Common myeloid progenitor, CD34-positive (primary cell): ENCODE data around the gene KRT28.

Experiments
- CTCF ChIA-PET: fragments of 350-600 bp; sonication (Branson Sonifier 250); formaldehyde crosslinking; loops from one replicate; lab custom pipeline; 2021; ENCODE audit warnings: antibody characterized with exemption; lab: Charles Lee
- POLR2A ChIA-PET: fragments of 350-600 bp; sonication (Branson Sonifier 250); formaldehyde crosslinking; loops from one replicate; lab custom pipeline; 2021; ENCODE audit warnings: antibody characterized with exemption; lab: Charles Lee
- DNase-seq, 3 donors: peaks; one replicate each; pipeline versions ENCODE4 v3.0.0 to v3.0.0-alpha.2; 2013
- H3K27ac ChIP-seq, 2 experiments: 1 replicate in 1 of 2; 2 replicates in 1 of 2; pipeline ENCODE4 v1.7.0; 2013; ENCODE audit warnings: inconsistent platforms in 2 of 2, low read length in 2 of 2, mild to moderate bottlenecking in 2 of 2, low read depth in 1 of 2, moderate library complexity in 1 of 2; ENCODE audit not compliant: severe bottlenecking in 2 of 2, insufficient read depth in 1 of 2, poor library complexity in 1 of 2
- H3K27me3 ChIP-seq, 5 experiments: replicated peaks in 2 of 5; 1 replicate in 3 of 5; 2 replicates in 2 of 5; pipeline versions ENCODE4 v1.6.1 to v1.7.0; 2013; ENCODE audit warnings: low read length in 4 of 5, mild to moderate bottlenecking in 2 of 5, moderate library complexity in 2 of 5, inconsistent platforms in 1 of 5; ENCODE audit not compliant: insufficient read depth in 5 of 5, control insufficient read depth in 4 of 5
- H3K36me3 ChIP-seq, 4 experiments: 1 replicate in 2 of 4; 2 replicates in 2 of 4; pipeline versions ENCODE4 v1.6.1 to v1.7.0; 2013; ENCODE audit warnings: low read length in 3 of 4, control low read depth in 1 of 4, mild to moderate bottlenecking in 1 of 4; ENCODE audit not compliant: control insufficient read depth in 4 of 4, insufficient read depth in 4 of 4
- H3K4me1 ChIP-seq, 4 experiments: 1 replicate in 3 of 4; 2 replicates in 1 of 4; pipeline versions ENCODE4 v1.6.1 to v1.7.1; 2013; ENCODE audit warnings: low read length in 3 of 4, mild to moderate bottlenecking in 3 of 4, control low read depth in 1 of 4, inconsistent platforms in 1 of 4, moderate library complexity in 1 of 4; ENCODE audit not compliant: control insufficient read depth in 4 of 4, insufficient read depth in 4 of 4; ENCODE audit errors: control extremely low read depth in 1 of 4
- H3K4me3 ChIP-seq, 7 experiments: 1 replicate in 4 of 7; 2 replicates in 3 of 7; pipeline versions ENCODE4 v1.5.1 to v1.7.0; 2013; ENCODE audit warnings: mild to moderate bottlenecking in 7 of 7, low read length in 6 of 7, moderate library complexity in 6 of 7, inconsistent platforms in 2 of 7, low read depth in 2 of 7, control low read depth in 1 of 7; ENCODE audit not compliant: insufficient read depth in 4 of 7, control insufficient read depth in 1 of 7; ENCODE audit errors: extremely low read depth in 1 of 7
- H3K9me3 ChIP-seq, 5 experiments: 1 replicate in 4 of 5; 2 replicates in 1 of 5; pipeline versions ENCODE4 v1.6.1 to v1.7.1; 2013; ENCODE audit warnings: low read length in 4 of 5, mild to moderate bottlenecking in 2 of 5, inconsistent platforms in 1 of 5, low read depth in 1 of 5, moderate library complexity in 1 of 5; ENCODE audit not compliant: control insufficient read depth in 4 of 5, insufficient read depth in 2 of 5; ENCODE audit errors: control extremely low read depth in 1 of 5
- WGBS: methylation state at CpG from one replicate; pipeline ENCODE4 v1.1.5; 2013; ENCODE audit not compliant: insufficient coverage; 5-methylcytosine and 5-hydroxymethylcytosine counted together

KRT28 gene

GRCh38 chr17:40782450-40782849, 17.3 kb downstream of the KRT28 start, which contains the start of gene KRT27:
Gene KRT27 (minus strand): TSS chr17:40782550. CDS start chr17:40782493, 57 bp downstream.
- ChIA-PET POLR2A (no interaction called here), CTCF (no interaction called here)
- H3K27me3 ChIP-seq = peaks cover 4 to 47% (median 12%) of the 10 kb centered on the region in 5 experiments
- 90% methylated on average over 4 of the region's 4 CpGs for WGBS
- H3K9me3 ChIP-seq = peaks cover 0 to 2% (median 0%) of the 10 kb centered on the region in 5 experiments
- H3K27ac ChIP-seq = no peak within 1 kb of the TSS
- H3K4me3 ChIP-seq = no peak within 1 kb of the TSS
- peaks cover 0 to 2% (median 0%) of the 10 kb centered on the region in 4 experiments for H3K4me1 ChIP-seq
- no peaks in the 10 kb centered on the region for H3K36me3 ChIP-seq
- DNase-seq = no peak

GRCh38 chr17:40779181-40779909, 20.4 kb downstream of the KRT28 start:
- H3K4me3 ChIP-seq = peak overlapping the region in 2 of 7 experiments; percentile 33 to 53
- ChIA-PET POLR2A (no interaction called here), CTCF (no interaction called here)

GRCh38 chr17:40778461-40778860, 21.3 kb downstream of the KRT28 start:
- H3K36me3 ChIP-seq = no peaks in the 10 kb centered on the region
- ChIA-PET CTCF (no interaction called here), POLR2A (no interaction called here)
- H3K9me3 ChIP-seq = peaks cover 0 to 2% (median 0%) of the 10 kb centered on the region in 5 experiments
- H3K4me3 ChIP-seq = no peak overlapping the region
- H3K27ac ChIP-seq = no peak overlapping the region
- WGBS = no CpG with 5 or more reads among the region's 5 CpGs
- peaks cover 0 to 2% (median 0%) of the 10 kb centered on the region in 4 experiments for H3K4me1 ChIP-seq
- DNase-seq = no peak
- peaks cover 15 to 71% (median 18%) of the 10 kb centered on the region in 5 experiments for H3K27me3 ChIP-seq

More at GRCh38 chr17:40779181-40779909, 20.4 kb downstream of the KRT28 start:
- peak in 2 of 3 donors; percentile 22 to 46 for DNase-seq
- Histone ChIP-seq H3K36me3 (no peaks in the 10 kb centered on the region), H3K27ac (no peak overlapping the region), H3K27me3 (peaks cover 15 to 75% (median 17%) of the 10 kb centered on the region in 5 experiments), H3K9me3 (peaks cover 0 to 2% (median 0%) of the 10 kb centered on the region in 5 experiments), H3K4me1 (peaks cover 0 to 2% (median 0%) of the 10 kb centered on the region in 4 experiments)
- WGBS = 20% methylated on average over 28 of the region's 37 CpGs

- no peaks in the 10 kb centered on the region for H3K36me3 ChIP-seq
- H3K4me3 ChIP-seq = no peak overlapping the region
- H3K9me3 ChIP-seq = peaks cover 0 to 2% (median 0%) of the 10 kb centered on the region in 5 experiments
- POLR2A ChIA-PET = no interaction called here
- H3K27me3 ChIP-seq = peaks cover 16 to 71% (median 17%) of the 10 kb centered on the region in 5 experiments
- DNase-seq = no peak
- H3K27ac ChIP-seq = no peak overlapping the region
- peaks cover 0 to 2% (median 0%) of the 10 kb centered on the region in 4 experiments for H3K4me1 ChIP-seq
- WGBS = 100% methylated on average over 1 of the region's 3 CpGs
- CTCF ChIA-PET = no interaction called here
Observed at GRCh38 chr17:40777971-40778370, 21.8 kb downstream of the KRT28 start.

GRCh38 chr17:40777459-40777858, 22.3 kb downstream of the KRT28 start:
- Histone ChIP-seq H3K27me3 (peaks cover 16 to 73% (median 20%) of the 10 kb centered on the region in 5 experiments), H3K36me3 (no peaks in the 10 kb centered on the region), H3K27ac (no peak overlapping the region), H3K9me3 (peaks cover 0 to 2% (median 0%) of the 10 kb centered on the region in 5 experiments), H3K4me1 (peaks cover 0 to 2% (median 0%) of the 10 kb centered on the region in 4 experiments), H3K4me3 (no peak overlapping the region)
- WGBS = 100% methylated on average over 2 of the region's 7 CpGs
- no peak for DNase-seq
- POLR2A ChIA-PET = no interaction called here
- CTCF ChIA-PET = no interaction called here

- H3K27me3 ChIP-seq = peaks cover 16 to 72% (median 20%) of the 10 kb centered on the region in 5 experiments
- CTCF ChIA-PET = no interaction called here
- POLR2A ChIA-PET = no interaction called here
- 89% methylated on average over 3 of the region's 4 CpGs for WGBS
- no peak overlapping the region for H3K4me3 ChIP-seq
- no peak overlapping the region for H3K27ac ChIP-seq
- H3K9me3 ChIP-seq = peaks cover 0 to 2% (median 0%) of the 10 kb centered on the region in 5 experiments
- H3K36me3 ChIP-seq = no peaks in the 10 kb centered on the region
- no peak for DNase-seq
- H3K4me1 ChIP-seq = peaks cover 0 to 2% (median 0%) of the 10 kb centered on the region in 4 experiments
Observed at GRCh38 chr17:40775945-40776344, 23.8 kb downstream of the KRT28 start.

- Histone ChIP-seq H3K9me3 (no peaks in the 10 kb centered on the region), H3K4me1 (no peaks in the 10 kb centered on the region), H3K27ac (no peak within 1 kb of the TSS), H3K27me3 (peaks cover 13 to 64% (median 20%) of the 10 kb centered on the region in 5 experiments), H3K36me3 (no peaks in the 10 kb centered on the region), H3K4me3 (no peak within 1 kb of the TSS)
- WGBS = 96% methylated on average over 2 of the region's 3 CpGs
- no peak for DNase-seq
- ChIA-PET CTCF (no interaction called here), POLR2A (no interaction called here)
Observed at GRCh38 chr17:40772101-40772500, 27.7 kb downstream of the KRT28 start, which contains the start of gene KRT26. Gene KRT26 (minus strand): TSS chr17:40772201. CDS start chr17:40772113, 88 bp downstream.
